Ovary (tissue), 3 donors: ENCODE measurements around the gene TRIM66.

Source experiments
- POLR2A ChIP-seq: fragments of 450-650 bp; IDR thresholded peaks from one replicate; pipeline ENCODE4 v1.6.1; 2017; ENCODE audit warnings: antibody characterized with exemption, mild to moderate bottlenecking, moderate library complexity
- TF ChIP-seq, protein P1 (sequence below), 3 donors: fragments of 450-650 bp in 2 of 3; fragments of 200-600 bp in 1 of 3; IDR thresholded peaks; one replicate each; pipeline versions ENCODE4 v1.5.1 to v1.8.0; 2016 to 2022; ENCODE audit warnings: antibody characterized with exemption in 3 of 3, mild to moderate bottlenecking in 1 of 3
- donor health status: DM: no; HTN: no; CAD: no.

DNA sequence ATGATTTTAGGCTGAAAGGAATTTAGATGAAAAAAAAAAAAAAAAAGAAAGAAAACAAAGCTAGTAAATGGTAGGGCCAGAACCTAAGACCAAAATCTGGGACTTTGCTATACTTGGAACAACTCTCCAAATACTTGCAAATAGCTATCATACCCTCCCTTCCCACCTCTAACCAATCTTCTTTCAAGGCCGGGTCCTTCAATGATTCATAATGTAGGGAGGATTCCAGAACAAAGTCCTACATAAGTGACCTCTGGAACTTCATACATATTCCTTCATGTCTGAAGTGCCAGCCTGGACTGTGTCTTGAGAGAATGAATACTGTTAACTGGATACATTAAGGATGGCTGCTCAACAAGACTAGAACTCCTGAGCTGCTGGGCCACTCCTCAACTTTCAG is 98.4 kb downstream of the TRIM66 start:
- TF ChIP-seq, protein P1, sequence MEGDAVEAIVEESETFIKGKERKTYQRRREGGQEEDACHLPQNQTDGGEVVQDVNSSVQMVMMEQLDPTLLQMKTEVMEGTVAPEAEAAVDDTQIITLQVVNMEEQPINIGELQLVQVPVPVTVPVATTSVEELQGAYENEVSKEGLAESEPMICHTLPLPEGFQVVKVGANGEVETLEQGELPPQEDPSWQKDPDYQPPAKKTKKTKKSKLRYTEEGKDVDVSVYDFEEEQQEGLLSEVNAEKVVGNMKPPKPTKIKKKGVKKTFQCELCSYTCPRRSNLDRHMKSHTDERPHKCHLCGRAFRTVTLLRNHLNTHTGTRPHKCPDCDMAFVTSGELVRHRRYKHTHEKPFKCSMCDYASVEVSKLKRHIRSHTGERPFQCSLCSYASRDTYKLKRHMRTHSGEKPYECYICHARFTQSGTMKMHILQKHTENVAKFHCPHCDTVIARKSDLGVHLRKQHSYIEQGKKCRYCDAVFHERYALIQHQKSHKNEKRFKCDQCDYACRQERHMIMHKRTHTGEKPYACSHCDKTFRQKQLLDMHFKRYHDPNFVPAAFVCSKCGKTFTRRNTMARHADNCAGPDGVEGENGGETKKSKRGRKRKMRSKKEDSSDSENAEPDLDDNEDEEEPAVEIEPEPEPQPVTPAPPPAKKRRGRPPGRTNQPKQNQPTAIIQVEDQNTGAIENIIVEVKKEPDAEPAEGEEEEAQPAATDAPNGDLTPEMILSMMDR (IDR thresholded peaks at IDR 0.05) = no peak
- no peak for TF ChIP-seq POLR2A
